COLO668 (cell line): ENCODE data around the gene DNASE2.

Experiments
- DNase-seq: peaks from one replicate; lab custom pipeline; 2025; ENCODE audit not compliant: unreplicated experiment; lab: John Stamatoyannopoulos, UW

Gene DNASE2

DNA sequence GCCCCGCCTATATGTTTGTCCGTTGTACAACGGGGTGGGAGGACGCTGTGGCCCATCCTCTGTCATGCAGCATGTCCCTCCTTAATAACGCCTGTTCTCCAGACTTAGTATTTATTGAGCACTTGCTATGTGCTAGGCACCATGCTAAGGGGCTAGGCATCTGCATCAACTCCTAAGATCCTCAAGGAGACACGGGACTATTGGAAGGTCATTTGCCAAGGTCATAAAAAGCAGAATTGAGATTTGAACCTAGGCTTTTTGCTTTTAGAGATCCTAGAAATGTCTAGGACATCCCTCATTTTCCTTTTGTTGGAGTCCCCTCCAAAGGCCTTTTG lies 44.8 kb downstream of the DNASE2 start:
- DNase-seq = no peak

DNA sequence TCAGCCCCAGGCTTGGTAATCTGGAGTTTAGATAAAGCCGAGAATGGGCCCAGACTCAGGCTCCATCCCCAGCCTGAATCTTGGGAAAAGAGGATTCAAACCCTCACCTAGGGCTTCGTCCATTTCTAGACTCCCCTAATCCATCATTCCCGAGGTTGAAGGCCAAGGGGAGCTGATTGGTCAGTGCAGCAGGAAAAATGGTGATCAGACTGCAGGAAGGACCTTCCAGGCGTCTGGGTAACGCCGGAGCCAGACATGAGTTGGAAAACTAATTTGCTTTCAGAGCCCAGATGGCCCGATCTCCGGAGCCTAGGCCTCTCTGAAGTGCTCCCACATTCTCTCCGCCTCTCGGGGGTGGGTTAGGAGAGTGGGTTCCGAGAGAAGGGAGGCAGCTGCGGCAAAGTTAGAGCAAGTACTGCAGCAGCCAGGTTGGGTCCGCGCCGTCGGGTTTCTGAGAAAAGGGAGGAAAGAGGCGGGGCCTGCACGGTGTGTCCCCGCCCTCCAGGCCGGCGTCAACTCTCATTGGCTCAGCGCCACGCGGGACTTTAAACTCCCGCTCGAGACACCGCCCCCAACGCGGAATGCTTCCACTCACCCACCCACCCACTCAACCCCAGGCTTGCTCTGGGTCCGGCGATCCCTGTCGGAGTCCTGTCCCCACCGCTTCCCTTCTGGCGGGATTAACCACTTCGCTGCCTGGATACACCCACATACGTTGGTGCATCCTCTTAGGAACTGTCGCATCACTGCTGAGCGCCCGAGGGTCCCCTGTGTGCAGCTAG lies 46.1 kb downstream of the DNASE2 start:
- DNase-seq = peak; percentile 85

- DNase-seq = peak; percentile 31
Measured at GRCh38 chr19:12834566-12834943, 46.7 kb downstream of the DNASE2 start, which contains the start of gene RTBDN. Gene RTBDN, minus strand, starts transcription at chr19:12834579. Its CDS starts 4,600 bp downstream, at chr19:12829979.

GRCh38 chr19:12833738-12834565 lies 47.3 kb downstream of the DNASE2 start:
- peak; percentile 72 for DNase-seq

DNA sequence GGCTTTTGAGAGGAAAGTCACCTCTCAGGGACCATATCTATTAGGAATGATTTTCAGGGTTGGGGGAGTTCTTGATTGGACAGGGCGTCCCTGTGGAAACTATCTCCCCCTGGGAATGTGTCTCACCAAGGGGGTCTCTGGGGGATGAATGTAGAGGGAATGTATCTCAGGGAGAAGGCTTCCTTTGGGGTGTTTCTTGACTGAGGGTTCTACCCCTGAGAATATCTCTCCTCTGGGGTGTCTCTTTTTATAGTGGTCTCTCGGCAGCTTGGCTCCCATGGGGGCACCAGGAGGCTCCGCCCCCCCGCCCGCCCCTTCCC lies 47.9 kb downstream of the DNASE2 start:
- no peak for DNase-seq

GRCh38 chr19:12828494-12828893 lies 52.8 kb downstream of the DNASE2 start:
- DNase-seq = peak; percentile 74

DNA sequence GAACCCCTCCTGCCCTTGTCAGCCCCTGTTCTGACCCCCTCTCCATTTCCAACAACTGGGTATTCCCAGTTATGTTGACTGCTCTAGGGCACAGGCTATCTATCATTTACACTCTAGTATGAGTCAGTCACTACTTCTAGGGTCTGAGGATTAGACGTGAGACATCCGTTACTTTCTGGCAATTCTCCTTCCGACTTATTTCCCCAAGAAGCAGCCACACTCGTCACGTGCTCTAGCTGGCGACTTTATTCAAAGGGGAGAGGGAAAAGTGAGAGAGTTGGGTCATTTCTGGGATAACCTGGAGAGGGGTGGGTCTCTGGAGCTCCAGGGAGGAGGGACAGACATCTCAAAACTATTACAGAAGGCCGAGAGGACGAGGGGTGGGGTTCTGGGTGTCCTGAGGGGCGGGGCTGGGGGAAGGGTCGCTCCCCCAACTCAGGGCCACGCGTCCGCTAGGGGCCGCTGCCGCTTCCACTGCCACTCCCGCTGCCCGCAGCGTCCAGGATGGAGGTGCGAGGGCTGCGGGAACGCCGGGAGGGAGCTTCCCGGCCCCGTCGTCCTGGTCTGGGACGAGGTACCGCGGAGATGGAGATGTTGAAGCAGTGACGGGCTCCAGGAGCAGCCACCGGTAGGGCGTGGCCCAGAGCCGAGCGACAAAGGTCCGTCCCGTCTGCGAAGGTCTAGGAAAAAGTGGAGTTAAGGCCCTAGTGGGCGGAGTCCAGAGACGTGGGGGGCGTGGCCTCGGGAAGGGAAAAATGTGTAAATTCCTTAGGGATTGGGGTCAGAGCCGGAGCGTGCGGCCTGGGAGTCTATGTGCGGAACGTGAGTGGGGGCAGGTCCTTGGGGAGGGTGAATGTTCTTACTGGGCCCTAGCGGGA lies 55.8 kb downstream of the DNASE2 start:
- peak; percentile 40 for DNase-seq
